Thyroid gland (tissue), 4 donors: ENCODE data around the gene HACD4.

Experiments
- CTCF ChIP-seq, 6 experiments: fragments of 200-600 bp in 3 of 6; fragments of 450-650 bp in 3 of 6; sonication (generic) in 3 of 6; IDR thresholded peaks; one replicate each; pipeline ENCODE4 v1.5.1; 2016 to 2019; ENCODE audit warnings: antibody characterized with exemption in 6 of 6, mild to moderate bottlenecking in 2 of 6, inconsistent platforms in 1 of 6, moderate library complexity in 1 of 6
- POLR2A ChIP-seq, 2 donors: fragments of 450-650 bp; IDR thresholded peaks; one replicate each; pipeline ENCODE4 v1.6.1; 2017; ENCODE audit warnings: antibody characterized with exemption in 2 of 2, mild to moderate bottlenecking in 2 of 2, moderate library complexity in 1 of 2

GRCh38 chr9:21029661-21030060, 1.8 kb downstream of the HACD4 start:
- no peak for TF ChIP-seq CTCF (IDR thresholded peaks at IDR 0.05)
- no peak for TF ChIP-seq POLR2A (IDR thresholded peaks at IDR 0.05)
